Measurements from ENCODE around the gene INPP4B. TPM values are rescaled to one million over a fixed set of nuclear protein-coding genes. Genes with fewer than 3 reads are reported as not detected.
A peak's percentile ranks its signal among the peaks of the same experiment; 100 is the strongest.

Gene INPP4B
- polyA plus RNA-seq, 12 donors, result 17.7 to 45.1 (median 36.1) TPM; not detected in 1

DNA sequence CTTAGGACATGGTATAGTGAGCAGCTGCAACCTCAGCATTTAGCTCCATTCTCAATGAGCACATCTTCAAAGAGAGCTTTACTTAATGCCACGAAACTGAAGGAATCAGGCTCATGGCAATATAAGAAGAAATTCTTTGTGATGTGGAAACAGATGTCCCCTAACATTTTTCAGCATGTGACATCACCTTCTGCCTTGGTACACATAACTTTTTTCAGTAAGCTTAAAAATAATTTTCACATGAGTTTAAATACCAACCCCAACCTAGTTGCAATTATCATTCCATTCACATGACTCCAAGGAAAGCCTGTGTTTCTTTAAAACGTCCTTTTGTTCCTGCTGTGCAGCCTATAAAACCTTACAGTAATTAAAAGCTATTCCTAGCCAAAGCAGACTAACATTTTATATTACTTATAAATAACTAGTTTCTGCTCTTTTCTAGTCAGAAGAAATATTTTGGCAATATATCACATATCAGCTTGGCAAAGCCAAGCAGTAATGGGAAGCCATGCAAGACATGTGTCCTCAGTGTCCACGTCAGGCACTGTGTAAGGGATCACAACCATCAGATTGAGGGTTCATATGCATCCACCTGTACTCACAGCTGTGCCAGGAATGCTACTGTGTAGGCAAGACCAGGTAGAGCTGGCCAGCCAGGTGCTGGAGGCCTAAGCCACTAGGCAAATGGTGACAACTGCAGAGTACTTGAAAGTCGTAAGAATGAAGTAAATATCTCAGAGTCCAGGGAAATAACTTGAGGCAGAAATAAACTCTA is 466.6 kb downstream of the INPP4B start:
- no peak for DNase-seq

DNA sequence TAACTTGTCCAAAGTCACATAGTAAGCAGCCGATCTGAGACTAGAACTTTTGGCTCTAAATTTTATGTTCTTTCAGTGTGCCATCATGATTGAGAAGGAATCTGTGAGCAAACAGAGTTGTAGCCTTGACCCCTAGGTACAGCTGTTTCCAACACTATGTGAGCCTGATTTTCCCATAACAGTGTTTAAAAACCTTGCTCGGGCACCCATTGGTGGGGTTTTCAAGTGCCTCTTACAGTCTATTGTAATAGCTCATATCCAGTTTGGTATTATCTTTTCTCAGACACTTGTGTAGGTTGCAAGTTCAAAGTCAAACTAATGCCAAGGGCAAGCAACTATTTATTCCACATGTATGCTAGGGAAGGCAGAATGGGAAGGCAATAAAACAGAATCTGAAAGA is 467.9 kb downstream of the INPP4B start:
- DNase-seq, result no peak

DNA sequence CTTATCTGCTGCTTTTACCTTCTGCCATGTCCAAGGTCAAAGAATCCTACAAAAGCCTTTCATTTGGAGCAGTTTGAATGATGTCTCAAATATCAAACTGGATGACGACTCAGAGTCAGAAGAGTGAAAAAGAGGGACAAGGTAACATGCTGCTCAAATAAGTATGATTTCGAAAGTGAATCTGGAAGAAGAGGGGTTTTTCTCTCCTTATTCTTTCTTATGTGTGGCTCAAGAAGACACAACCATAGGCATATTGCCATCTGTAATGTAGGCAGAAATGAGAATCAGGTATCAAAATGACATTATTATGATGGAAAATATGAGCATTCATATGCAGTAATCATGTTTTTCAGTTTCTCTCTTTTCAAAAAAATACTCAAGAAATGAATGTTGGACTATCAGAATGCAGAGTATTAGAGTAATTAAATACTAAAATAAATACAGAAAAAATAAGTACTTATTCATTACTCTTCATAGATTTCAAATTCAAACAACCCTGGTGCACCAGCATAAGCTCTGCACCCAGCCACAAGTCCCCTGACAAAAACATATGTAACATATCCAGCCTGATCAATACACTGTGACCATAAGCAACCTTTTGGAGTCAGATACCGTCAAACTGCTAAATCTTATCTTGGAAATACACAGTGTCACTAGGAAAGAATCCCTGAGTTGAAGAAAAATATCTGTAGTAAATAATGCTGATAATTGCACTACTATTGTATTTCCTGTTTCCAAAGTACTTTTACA is 468.6 kb downstream of the INPP4B start:
- no peak for DNase-seq

DNA sequence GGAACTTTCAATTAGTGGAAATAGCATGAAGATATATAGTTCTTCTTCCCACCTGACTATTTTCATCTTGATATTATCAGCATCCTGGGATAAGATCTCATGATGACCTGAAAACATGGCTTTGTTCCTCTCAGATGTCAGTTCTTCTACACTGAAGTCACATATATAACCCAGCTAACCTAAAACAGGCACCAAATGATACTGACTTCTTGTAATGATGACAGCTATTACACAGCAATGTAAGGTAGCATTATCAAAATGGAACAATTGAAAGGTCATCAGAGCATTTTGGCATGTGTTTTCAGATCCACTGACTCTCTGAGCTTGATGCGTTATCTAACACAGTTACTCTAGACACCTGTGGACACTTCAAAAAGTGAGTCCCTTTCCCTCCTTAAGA is 469.9 kb downstream of the INPP4B start:
- no peak for DNase-seq

DNA sequence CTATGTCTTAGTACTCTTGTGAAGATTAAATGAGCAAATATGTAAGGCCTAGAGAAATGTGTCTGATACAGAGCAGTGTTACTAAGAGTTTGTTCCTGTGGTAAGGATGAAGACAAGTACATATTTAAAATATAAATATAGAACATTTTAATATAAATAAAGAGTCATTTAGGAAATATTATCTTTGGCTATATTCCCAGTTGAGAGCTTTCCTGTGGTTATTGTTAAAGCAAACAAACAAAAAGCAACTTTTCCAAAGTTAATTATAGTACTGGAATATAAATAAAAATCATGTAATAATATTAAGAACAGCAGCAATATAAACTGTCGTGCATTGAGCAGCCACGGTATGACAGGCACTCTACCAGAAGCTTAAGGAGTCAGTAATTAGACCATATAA is 472.5 kb downstream of the INPP4B start:
- no peak for DNase-seq

DNA sequence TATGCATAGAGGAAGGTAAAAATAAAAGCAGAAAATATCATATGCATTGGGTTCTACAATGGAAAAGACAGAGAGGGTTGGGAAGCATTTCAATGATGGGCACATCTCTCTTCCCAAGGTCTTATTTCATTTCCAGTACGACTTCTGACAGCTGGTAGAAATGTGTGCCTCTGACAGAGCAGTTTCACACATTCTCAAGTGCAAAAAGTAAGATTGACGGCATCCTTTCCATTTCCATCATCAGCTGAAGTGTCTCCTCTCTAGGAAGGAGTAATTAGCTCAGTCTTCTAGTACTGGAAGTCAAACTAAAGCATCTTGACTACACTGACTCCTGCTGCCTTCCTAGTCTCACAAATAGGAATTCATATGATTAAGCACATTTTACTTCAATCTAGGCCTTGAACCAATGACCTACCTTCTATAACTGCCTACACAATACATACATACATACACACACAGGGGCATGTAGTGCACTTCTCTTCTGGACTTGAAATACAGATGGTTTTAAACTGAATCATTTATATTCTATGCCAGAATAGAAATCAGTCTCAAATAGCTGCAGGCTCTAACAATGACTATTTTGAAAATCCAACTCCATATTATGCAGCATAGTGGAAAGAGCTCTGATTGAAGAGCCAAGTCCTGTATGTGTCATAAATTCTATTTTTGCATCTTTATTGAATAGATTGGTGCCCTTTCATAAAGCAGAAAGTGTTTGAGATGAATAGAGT is 473.4 kb downstream of the INPP4B start:
- DNase-seq, result no peak

DNA sequence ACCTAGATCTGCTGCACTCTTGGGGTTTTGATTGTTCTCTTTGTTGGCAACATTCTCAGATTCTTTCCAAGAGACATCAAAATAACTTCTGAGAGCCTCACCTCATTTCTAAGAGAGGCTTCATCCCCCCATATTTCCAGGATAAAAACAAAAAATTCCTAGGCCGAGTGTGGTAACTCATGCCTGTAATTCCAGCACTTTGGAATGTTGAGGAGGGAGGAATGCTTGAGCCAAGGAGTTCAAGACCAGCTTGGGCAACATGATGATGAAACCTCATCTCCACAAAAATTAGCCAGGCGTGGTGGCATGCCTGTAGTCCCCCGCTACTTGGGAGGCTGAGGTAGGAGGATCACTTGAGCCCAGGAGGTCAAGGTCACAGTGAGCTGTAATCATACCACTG is 477.0 kb downstream of the INPP4B start:
- DNase-seq, result no peak

DNA sequence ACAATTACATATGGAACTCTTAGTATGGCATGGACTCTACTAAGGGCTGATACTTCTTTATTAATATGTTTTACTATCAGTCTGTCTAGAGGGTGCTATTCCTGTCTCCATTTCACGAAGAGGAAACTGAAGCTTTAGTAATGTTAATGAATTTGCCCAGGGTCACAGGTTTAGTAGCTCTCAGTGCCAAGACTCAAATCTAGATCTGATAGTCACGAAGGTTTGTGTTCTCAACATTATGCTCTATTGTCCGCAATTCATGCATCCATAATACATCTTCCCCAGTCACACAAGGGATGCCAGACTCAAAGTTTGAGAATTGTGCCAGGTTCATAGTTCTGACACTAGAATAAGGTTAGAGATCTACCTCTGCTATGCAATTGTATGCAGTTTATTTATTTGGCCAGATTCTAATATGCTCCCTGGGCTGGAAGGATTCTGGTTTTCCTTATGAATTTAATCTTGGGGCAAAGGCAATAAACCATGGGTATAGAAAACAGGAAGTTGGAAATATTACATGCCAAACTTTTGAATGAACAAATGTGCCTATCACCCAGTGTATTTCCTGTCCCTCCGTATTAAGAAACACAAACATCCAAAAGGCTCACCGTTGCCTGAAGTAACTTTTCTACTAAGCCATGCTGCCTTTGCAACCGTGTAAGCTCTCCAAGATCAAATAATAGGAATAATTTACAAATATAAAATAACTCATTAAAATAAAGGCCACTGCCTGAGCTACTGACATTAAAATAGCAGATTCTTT is 478.5 kb downstream of the INPP4B start:
- DNase-seq, result no peak

DNA sequence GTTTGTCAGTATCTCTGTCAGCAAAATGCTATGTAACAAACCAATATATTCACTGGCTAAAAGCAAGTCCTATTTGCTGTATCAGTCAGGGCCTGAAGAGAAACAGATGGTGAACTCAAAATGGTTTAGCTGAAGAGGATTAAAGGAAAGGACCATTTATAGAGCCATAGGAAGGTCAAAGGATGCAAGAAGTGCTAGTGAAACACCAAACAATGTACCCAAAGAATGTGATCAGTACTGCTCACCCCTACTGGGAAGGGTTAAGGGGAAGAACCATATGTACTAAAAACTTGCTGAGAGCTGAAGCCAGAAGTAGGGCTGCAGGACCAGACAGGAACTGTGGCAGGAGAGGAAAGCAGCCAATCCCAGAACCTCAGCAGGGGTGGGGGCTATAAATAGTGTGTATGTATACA is 479.3 kb downstream of the INPP4B start:
- no peak for DNase-seq

DNA sequence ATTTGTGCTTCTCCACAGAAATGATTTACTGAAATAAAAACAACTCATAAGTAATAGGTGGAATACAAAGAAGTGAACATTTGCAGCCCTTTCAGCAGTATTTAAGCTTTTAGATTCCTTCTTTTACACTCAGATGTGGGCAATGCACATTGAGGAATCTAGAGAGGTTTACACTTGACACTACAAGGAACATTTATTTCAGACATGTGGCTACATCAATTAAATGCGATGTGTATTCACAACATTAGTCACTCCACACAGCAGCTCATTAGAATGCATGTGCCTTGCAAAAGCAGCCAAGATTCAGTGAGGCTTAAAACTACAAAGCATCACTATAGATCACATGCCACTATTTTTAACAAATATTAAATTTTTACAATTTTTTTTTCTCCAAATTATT is 480.7 kb downstream of the INPP4B start:
- DNase-seq, result no peak

DNA sequence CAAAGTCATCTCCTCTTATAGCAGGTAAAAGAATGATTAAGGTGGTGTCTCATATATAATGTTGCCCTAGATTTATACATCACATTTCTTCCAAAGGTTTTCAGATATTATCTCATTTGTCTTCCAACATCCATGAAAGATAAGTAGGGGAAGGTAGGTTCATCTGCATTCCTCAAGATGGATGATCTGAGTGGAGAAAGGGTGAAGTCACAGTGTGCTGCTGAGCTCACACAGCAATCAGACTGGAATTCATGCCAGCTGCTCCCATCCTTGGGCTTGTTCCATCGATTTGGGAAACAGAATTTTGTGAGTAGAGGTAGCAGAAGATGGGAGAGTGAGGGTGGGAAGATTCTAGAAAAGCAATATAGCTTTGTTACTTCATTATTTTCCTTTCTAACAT is 482.4 kb downstream of the INPP4B start:
- DNase-seq, result no peak

DNA sequence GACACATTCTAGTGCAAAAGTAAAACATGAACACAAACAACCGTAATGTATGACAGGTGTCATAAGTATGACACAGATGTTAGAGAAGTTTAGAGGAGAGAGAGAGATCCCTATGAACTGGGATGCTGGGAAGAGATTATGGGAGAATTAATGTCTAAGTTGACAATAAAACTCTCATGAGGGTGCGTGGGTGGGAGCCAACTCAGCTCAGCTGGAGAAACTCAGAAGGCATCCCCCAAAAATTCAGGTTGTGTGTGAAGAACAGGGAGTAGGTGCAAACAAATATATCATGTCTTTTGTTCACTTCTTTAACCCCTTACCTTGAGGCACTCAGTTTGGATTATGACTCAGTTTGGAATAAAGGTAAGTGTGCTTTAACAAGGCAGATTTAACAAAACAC is 484.1 kb downstream of the INPP4B start:
- no peak for DNase-seq

DNA sequence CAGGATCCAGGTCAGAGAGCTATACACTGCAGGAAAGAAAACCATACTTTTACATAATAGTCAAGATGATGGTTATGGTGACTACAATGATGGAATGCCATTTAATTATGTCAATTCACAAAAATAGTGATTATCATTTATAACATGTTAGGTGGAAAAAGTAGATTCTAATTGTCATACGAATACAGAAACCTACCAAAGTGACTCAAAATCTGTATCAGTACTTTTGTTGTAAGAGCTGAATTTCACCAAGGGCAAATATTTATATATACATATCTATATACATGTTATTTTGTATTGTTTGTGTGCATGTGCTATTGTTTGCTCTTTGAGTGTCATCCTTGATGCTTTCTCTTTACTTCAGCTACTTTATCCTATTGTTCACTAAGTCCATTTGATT is 485.4 kb downstream of the INPP4B start:
- no peak for DNase-seq

DNA sequence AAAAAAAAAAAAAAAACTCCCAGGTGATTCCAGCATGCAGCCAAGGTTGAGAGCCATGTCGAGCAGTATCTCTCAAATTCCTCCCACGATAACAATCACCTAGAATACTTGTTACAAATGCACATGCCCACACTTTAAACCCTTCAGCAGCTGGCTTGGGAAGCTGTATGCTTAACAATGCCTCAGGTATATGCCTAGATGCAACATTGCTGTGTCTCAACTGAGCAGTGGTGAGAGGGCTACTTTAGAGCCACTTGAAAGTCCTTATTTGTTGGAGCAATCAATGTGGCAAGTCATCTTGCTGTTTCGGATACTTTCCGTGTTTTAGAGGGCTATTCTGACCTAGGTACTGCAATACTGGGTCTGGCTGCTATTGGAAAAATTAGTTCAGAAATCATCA is 487.4 kb downstream of the INPP4B start:
- DNase-seq, result no peak

DNA sequence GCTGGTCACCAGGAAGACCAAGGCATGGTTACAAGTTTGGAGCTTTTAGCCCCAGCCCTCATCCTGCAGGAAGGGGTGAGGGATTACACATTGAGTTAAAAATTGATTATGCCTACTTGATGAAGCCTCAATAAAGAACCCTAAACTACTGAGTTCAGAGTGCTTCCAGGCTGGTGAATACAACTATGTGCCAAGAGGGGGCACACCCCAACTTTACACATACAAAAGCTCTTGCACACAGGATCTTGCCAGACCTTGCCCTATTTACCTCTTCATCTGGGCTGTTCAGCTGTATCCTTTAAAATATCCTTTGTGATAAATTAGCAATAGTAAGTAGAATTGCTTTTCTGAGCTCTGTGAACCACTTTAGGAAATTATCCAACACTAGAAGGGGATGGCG is 489.3 kb downstream of the INPP4B start:
- no peak for DNase-seq

DNA sequence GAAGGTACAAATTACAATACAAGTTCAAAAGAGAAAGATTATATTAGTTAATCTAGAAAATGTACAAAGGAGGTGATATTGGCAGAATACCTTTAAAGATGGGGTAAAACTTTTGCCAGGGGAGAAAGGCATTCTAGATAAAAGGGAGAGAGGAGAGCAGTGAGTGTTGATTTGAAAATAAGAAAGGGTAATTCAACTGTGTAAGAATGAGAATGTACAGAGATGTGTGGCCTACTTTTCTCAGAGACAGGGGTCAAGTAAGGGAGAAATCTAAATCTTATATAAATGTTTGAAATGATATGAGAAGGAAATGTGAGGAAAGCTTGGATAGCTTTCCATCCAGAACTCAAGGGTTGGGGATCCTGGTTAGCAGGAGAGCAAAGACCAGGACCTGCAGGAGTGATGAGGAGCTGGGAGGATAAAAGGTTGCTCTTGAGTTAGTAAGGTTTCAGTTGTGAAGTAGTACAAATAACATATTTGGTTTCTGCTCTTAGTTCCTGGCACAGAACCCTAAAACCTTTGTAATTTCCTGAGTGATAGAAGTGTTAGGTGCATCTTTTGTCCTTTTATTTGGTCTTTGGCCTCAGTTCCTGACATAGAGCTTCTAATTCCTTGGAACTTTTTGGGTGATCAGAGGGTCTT is 489.9 kb downstream of the INPP4B start:
- no peak for DNase-seq

DNA sequence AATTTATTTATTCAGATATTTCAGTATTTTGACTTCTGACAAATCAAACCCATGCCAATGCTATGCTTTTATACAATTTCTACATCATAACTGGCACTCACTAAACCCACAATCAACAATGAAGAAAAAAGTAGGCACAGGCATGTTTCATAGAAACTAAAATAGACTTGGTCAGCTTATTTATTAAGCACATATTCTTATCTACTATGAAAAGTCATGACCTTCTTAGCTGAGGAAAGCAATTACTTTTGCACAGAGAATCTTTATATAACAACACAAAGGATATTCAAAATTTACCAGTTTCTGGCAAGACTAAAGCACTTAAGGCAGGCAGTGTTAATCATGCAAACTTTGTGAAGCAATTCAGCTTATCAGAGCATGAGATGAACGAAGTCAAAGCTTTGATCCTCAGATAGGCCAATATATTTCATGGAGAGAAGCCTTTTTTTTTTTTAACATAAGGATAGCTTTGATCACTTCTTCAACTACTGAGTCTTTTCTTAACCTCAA is 490.6 kb downstream of the INPP4B start:
- DNase-seq, result no peak

DNA sequence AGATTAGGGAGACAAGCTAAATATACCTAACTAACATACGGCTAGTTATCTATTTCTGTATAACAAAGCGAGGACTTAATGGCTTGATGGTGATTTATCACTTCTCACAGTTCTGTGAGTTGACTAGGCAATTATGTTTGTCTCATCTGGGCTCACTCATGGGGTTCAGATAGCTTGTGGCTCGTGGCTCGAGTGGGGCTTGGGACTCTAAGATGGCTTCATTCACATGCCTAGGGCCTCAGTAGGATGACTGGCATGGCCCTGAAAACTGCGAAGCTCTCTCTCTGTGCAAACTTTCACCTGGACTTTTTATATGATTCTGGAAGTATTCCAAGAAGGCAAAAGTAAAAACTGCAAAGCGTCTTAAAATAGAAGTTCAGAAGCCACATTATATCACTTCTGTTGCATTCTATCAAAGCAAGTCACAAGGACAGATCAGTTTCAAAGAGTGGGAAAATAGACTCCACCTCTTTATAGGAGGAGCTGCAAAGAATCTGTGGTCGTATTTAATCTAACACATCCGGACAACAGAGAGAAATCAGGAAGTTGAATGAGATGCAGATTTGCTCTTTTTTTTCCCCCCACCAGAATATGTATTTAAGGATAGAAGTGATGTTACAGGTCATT is 491.2 kb downstream of the INPP4B start:
- no peak for DNase-seq

DNA sequence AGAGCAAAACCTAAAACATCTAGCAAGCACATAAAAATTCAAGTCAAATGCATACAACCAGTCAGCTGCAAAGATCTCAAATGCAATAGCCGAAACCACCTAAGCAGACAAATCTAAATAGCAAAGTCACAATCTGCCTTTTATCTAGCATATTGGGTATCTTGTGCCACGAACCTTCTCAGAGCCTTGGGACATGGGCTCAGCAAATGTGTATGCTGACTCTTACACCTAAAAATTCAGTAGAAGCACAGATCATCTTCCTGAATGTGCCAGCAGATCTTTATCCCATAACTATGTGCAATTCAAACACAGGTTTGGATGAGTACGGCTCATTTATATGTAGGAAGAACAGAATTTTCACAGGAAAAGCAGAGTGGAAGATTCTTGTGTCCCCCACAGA is 492.1 kb downstream of the INPP4B start:
- no peak for DNase-seq

DNA sequence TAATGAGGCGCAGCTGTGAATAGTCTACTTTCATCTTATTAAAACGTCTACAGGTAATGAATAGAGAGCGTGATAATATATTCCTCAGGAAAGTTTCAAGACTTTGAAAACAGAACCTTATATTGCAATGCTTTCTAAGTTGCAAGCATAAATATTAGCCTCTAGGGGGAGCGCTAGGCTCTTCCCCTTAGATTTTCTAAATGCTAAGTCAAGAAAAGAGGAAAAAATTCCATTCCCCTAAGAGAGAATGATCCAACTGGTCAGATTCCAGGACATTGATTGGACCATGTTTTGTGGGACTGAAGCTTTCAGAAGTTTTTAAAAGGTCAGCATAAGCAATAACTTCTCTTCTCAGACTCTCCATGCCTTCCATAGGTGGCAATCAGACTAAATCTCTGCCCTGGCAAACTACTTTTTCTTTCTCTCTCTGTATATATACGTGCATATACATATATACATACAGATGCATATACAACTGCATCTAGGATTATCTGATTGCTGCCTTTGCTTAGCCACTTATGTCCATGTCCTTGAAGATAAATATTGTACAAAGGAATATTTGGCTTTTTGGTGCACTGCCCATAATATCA is 492.9 kb downstream of the INPP4B start:
- DNase-seq, result peak; percentile 73

Data from muscle of arm (tissue), 12 donors.